ENCODE results near the gene SLC26A11. TPM values are rescaled to one million over a fixed set of nuclear protein-coding genes. Genes with fewer than 3 reads are reported as not detected.

Gene SLC26A11
- total RNA-seq (10 to 100 TPM in 3 of 4 donors, 1 to 10 TPM in 1; 6.8 to 14.5 (median 11.5) TPM), polyA plus RNA-seq (1 to 10 TPM; 2.3 to 9.3 (median 3.0) TPM)

- Histone ChIP-seq H3K4me3 (peak within 1 kb of the TSS; percentile 83 to 100 (median 96)), H3K9me3 (no peaks in the 10 kb centered on the region), H3K27ac (peak within 1 kb of the TSS; percentile 79 to 89 (median 88)), H3K4me1 (peaks cover 0 to 26% (median 21%) of the 10 kb centered on the region in 4 donors), H3K27me3 (no peaks in the 10 kb centered on the region), H3K36me3 (peaks cover 0 to 27% (median 2%) of the 10 kb centered on the region in 4 donors)
- 1% methylated on average over 77 of the region's 77 CpGs for WGBS, 2 donors
- peak; percentile 93 for DNase-seq
- intact Hi-C loops (cut with DNase I), result loop anchor here (2.0 to 5.0 kb wide), 3 partner anchors 42 to 118 kb away; partner anchors contain the start of genes EIF4A3, GAA and RNF213
- TF ChIP-seq EP300 (IDR thresholded peaks at IDR 0.05) (no peak), POLR2AphosphoS5 (IDR thresholded peaks at IDR 0.05) (peak in 2 of 4 donors; percentile 18 to 45)
Measured at GRCh38 chr17:80220054-80220735, at the start of gene SLC26A11, which contains the start of gene SGSH. Gene SLC26A11, plus strand, starts transcription at chr17:80220427. Its CDS starts 1,134 bp downstream, at chr17:80221561. Gene SGSH, minus strand, starts transcription at chr17:80220333. Its CDS starts 20 bp downstream, at chr17:80220313.

- intact Hi-C loops (cut with DNase I), result no loop called here
- H3K9me3 ChIP-seq, result no peaks in the 10 kb centered on the region
- WGBS, 2 donors, result 86 to 91% methylated on average over 7 of the region's 7 CpGs
- no peak for DNase-seq
- no peaks in the 10 kb centered on the region for H3K36me3 ChIP-seq
- H3K27ac ChIP-seq, result no peak overlapping the region
- H3K27me3 ChIP-seq, result no peaks in the 10 kb centered on the region
- TF ChIP-seq CTCF (IDR thresholded peaks at IDR 0.05) (no peak), POLR2A (IDR thresholded peaks at IDR 0.05) (no peak), EP300 (IDR thresholded peaks at IDR 0.05) (no peak), POLR2AphosphoS5 (IDR thresholded peaks at IDR 0.05) (no peak)
- H3K4me1 ChIP-seq, result no peaks in the 10 kb centered on the region
- no peak overlapping the region for H3K4me3 ChIP-seq
Measured at GRCh38 chr17:80171681-80172080, 48.5 kb upstream of the SLC26A11 start.

GRCh38 chr17:80173126-80173525 is 47.1 kb upstream of the SLC26A11 start:
- H3K36me3 ChIP-seq, result no peaks in the 10 kb centered on the region
- H3K9me3 ChIP-seq, result no peaks in the 10 kb centered on the region
- H3K27ac ChIP-seq, result no peak overlapping the region
- no peak for DNase-seq
- H3K4me1 ChIP-seq, result no peaks in the 10 kb centered on the region
- intact Hi-C loops (cut with DNase I), result no loop called here
- no peak overlapping the region for H3K4me3 ChIP-seq
- TF ChIP-seq CTCF (IDR thresholded peaks at IDR 0.05) (no peak), POLR2AphosphoS5 (IDR thresholded peaks at IDR 0.05) (no peak), EP300 (IDR thresholded peaks at IDR 0.05) (no peak), POLR2A (IDR thresholded peaks at IDR 0.05) (no peak)
- H3K27me3 ChIP-seq, result no peaks in the 10 kb centered on the region
- 77 to 92% methylated on average over 12 of the region's 12 CpGs for WGBS, 2 donors

- no peaks in the 10 kb centered on the region for H3K9me3 ChIP-seq
- no peak for DNase-seq
- no peak overlapping the region for H3K27ac ChIP-seq
- no peaks in the 10 kb centered on the region for H3K4me1 ChIP-seq
- H3K27me3 ChIP-seq, result no peaks in the 10 kb centered on the region
- WGBS, 2 donors, result 94 to 95% methylated on average over 6 of the region's 6 CpGs
- intact Hi-C loops (cut with DNase I), result no loop called here
- no peaks in the 10 kb centered on the region for H3K36me3 ChIP-seq
- no peak for TF ChIP-seq CTCF (IDR thresholded peaks at IDR 0.05)
- no peak for TF ChIP-seq POLR2A (IDR thresholded peaks at IDR 0.05)
- H3K4me3 ChIP-seq, result no peak overlapping the region
Measured at GRCh38 chr17:80173916-80174315, 46.3 kb upstream of the SLC26A11 start.

- Histone ChIP-seq H3K9me3 (no peaks in the 10 kb centered on the region), H3K27ac (no peak overlapping the region), H3K36me3 (no peaks in the 10 kb centered on the region), H3K4me3 (no peak overlapping the region), H3K27me3 (no peaks in the 10 kb centered on the region), H3K4me1 (no peaks in the 10 kb centered on the region)
- TF ChIP-seq POLR2A (IDR thresholded peaks at IDR 0.05) (no peak), EP300 (IDR thresholded peaks at IDR 0.05) (no peak), POLR2AphosphoS5 (IDR thresholded peaks at IDR 0.05) (no peak), CTCF (IDR thresholded peaks at IDR 0.05) (no peak)
- intact Hi-C loops (cut with DNase I), result no loop called here
- DNase-seq, result no peak
- WGBS, 2 donors, result 77 to 87% methylated on average over 11 of the region's 11 CpGs
Measured at GRCh38 chr17:80176757-80177156, 43.5 kb upstream of the SLC26A11 start.
